ENCODE measurements around the gene PLEKHS1.

The PLEKHS1 gene

DNA sequence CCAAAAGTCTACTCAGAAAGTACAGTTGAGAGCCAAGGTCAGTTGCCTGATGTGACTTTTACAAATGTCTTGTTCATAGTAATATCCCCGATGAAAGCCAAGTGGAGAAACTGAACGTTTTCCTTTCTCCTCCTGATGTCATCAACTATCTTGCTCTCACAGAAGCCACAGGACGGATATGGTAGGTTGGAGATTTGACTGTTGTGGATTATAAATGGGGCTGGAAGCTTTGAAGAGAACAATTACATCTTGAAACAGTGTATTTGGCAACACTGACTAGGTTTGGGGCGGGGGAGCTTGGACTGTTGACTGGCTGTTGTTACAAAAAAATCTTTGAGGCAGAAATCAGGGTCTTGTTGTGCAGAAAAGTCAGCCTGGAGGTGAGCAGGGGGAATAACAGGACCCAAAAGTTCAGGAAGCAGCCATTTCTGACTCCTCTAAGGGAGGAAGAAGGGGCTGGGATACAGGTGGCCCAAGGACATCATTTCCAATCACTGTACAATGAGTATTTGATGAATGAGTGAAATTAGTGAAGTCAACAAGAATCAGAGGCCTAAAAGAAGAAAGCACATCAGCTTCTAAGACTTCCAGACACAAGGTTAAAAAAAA lies 24.3 kb downstream of the PLEKHS1 start:
- TF ChIP-seq ZNF70 (CRISPR knock-in tag; IDR thresholded peaks at IDR 0.05) (no peak), CSRNP3 (CRISPR knock-in tag; IDR thresholded peaks at IDR 0.05) (no peak), RARB (CRISPR knock-in tag; IDR thresholded peaks at IDR 0.05) (no peak), TOX (CRISPR knock-in tag; IDR thresholded peaks at IDR 0.05; ENCODE audit: borderline replicate concordance) (no peak), OSR1 (CRISPR knock-in tag; IDR thresholded peaks at IDR 0.05) (no peak), ZNF8 (CRISPR knock-in tag; IDR thresholded peaks at IDR 0.05) (no peak), CSDC2 (CRISPR knock-in tag; IDR thresholded peaks at IDR 0.05) (no peak), ESRRG (CRISPR knock-in tag; IDR thresholded peaks at IDR 0.05) (no peak), BACH2 (CRISPR knock-in tag; IDR thresholded peaks at IDR 0.05; ENCODE audit: borderline replicate concordance) (no peak), ARNTL (CRISPR knock-in tag; IDR thresholded peaks at IDR 0.05; ENCODE audit: borderline replicate concordance, low read depth) (no peak), GLIS3 (CRISPR knock-in tag; IDR thresholded peaks at IDR 0.05) (no peak), TCF4 (CRISPR knock-in tag; IDR thresholded peaks at IDR 0.05; ENCODE audit: borderline replicate concordance) (no peak), PPARA (CRISPR knock-in tag; IDR thresholded peaks at IDR 0.05; ENCODE audit: borderline replicate concordance) (no peak), SNAI2 (CRISPR knock-in tag; IDR thresholded peaks at IDR 0.05) (no peak), ZFP3 (CRISPR knock-in tag; IDR thresholded peaks at IDR 0.05) (no peak), TSHZ2 (CRISPR knock-in tag; IDR thresholded peaks at IDR 0.05) (no peak), ZNF565 (CRISPR knock-in tag; conservative IDR thresholded peaks at IDR 0.05; ENCODE audit: low read depth) (no peak)
- TF ChIP-seq, protein P1, sequence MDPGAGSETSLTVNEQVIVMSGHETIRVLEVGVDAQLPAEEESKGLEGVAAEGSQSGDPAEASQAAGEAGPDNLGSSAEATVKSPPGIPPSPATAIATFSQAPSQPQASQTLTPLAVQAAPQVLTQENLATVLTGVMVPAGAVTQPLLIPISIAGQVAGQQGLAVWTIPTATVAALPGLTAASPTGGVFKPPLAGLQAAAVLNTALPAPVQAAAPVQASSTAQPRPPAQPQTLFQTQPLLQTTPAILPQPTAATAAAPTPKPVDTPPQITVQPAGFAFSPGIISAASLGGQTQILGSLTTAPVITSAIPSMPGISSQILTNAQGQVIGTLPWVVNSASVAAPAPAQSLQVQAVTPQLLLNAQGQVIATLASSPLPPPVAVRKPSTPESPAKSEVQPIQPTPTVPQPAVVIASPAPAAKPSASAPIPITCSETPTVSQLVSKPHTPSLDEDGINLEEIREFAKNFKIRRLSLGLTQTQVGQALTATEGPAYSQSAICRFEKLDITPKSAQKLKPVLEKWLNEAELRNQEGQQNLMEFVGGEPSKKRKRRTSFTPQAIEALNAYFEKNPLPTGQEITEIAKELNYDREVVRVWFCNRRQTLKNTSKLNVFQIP (CRISPR knock-in tag; IDR thresholded peaks at IDR 0.05; ENCODE audit: borderline replicate concordance, low read depth) = no peak
- TF ChIP-seq, protein P2, sequence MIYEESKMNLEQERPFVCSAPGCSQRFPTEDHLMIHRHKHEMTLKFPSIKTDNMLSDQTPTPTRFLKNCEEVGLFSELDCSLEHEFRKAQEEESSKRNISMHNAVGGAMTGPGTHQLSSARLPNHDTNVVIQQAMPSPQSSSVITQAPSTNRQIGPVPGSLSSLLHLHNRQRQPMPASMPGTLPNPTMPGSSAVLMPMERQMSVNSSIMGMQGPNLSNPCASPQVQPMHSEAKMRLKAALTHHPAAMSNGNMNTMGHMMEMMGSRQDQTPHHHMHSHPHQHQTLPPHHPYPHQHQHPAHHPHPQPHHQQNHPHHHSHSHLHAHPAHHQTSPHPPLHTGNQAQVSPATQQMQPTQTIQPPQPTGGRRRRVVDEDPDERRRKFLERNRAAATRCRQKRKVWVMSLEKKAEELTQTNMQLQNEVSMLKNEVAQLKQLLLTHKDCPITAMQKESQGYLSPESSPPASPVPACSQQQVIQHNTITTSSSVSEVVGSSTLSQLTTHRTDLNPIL (CRISPR knock-in tag; IDR thresholded peaks at IDR 0.05; ENCODE audit: low read depth) = no peak
- ATAC-seq = no peak

- no peak for ATAC-seq
- TF ChIP-seq, protein P1 (CRISPR knock-in tag; IDR thresholded peaks at IDR 0.05; ENCODE audit: borderline replicate concordance, low read depth) = no peak
- TF ChIP-seq BACH2 (CRISPR knock-in tag; IDR thresholded peaks at IDR 0.05; ENCODE audit: borderline replicate concordance) = no peak
- TF ChIP-seq ARNTL (CRISPR knock-in tag; IDR thresholded peaks at IDR 0.05; ENCODE audit: borderline replicate concordance, low read depth) = no peak
- TF ChIP-seq ZFP3 (CRISPR knock-in tag; IDR thresholded peaks at IDR 0.05) = no peak
These were observed 25.1 kb downstream of the PLEKHS1 start for GRCh38 chr10:113776553-113776952.

DNA sequence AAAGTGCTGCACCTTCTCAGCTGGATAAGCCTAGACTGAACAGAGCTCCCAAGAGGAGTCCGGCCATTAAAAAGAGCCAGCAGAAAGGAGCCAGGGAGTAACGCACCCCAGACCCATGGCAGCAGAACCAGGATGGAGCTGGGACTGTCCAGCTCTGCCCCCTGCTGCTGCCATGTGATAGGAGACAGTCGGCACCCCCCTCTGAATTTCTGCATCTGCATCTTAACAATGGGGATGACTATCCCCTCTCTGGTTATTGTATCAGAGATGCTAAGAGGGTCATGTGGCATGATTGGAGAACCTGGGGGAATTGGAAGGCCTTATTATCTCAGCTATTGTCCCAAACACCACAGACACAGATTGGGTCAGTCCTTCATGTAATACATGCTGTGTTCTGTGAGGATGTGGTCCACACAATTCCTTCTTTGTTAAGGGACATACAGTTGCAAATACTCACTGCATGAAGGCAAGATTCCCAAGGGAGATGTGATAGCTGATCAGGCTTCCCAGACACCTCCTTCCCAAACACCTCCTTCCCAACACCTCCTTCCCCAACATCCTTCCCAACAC lies 29.3 kb downstream of the PLEKHS1 start:
- TF ChIP-seq PATZ1 (CRISPR knock-in tag; IDR thresholded peaks at IDR 0.05; ENCODE audit: borderline replicate concordance) (no peak), BACH2 (CRISPR knock-in tag; IDR thresholded peaks at IDR 0.05; ENCODE audit: borderline replicate concordance) (no peak), ISL1 (CRISPR knock-in tag; IDR thresholded peaks at IDR 0.05) (no peak), ZC3H10 (CRISPR knock-in tag; IDR thresholded peaks at IDR 0.05) (no peak), ZNF70 (CRISPR knock-in tag; IDR thresholded peaks at IDR 0.05) (no peak), CSRNP3 (CRISPR knock-in tag; IDR thresholded peaks at IDR 0.05) (no peak), PPARA (CRISPR knock-in tag; IDR thresholded peaks at IDR 0.05; ENCODE audit: borderline replicate concordance) (no peak), SNAI2 (CRISPR knock-in tag; IDR thresholded peaks at IDR 0.05) (no peak)
- TF ChIP-seq, protein P2 (CRISPR knock-in tag; IDR thresholded peaks at IDR 0.05; ENCODE audit: low read depth) = no peak
- ATAC-seq = peak; percentile 62
